Neural crest cell (in vitro differentiated cells): ENCODE results near the gene ZDHHC24. TPM values are rescaled to one million over a fixed set of nuclear protein-coding genes. Genes with fewer than 3 reads are reported as not detected.

Source experiments
- DNase-seq: peaks from one replicate; pipeline ENCODE4 v3.0.0; 2021; ENCODE audit warnings: low read depth, mixed read lengths, low spot score
- H3K27ac Mint-ChIP-seq: one replicate; pipeline ENCODE4 v1.8.0; 2021; ENCODE audit warnings: mild to moderate bottlenecking, mixed read lengths; ENCODE audit not compliant: unreplicated experiment
- H3K27me3 Mint-ChIP-seq: 2 replicates; pipeline ENCODE4 v1.8.0; 2021; ENCODE audit warnings: low read depth, mild to moderate bottlenecking, mixed read lengths
- H3K36me3 Mint-ChIP-seq: 2 replicates; pipeline ENCODE4 v1.8.0; 2021; ENCODE audit warnings: low read depth, mild to moderate bottlenecking, mixed read lengths
- H3K4me1 Mint-ChIP-seq: 2 replicates; pipeline ENCODE4 v1.8.0; 2021; ENCODE audit warnings: mixed read lengths
- H3K4me3 Mint-ChIP-seq: one replicate; pipeline ENCODE4 v1.8.0; 2021; ENCODE audit warnings: mild to moderate bottlenecking, mixed read lengths
- H3K9me3 Mint-ChIP-seq: 2 replicates; pipeline ENCODE4 v1.8.0; 2021; ENCODE audit warnings: mixed read lengths
- total RNA-seq: library from RNA; stranded (reverse); gene quantifications from 2 replicates; pipeline ENCODE4 v1.2.1, GENCODE V29; 2021
- TF ChIP-seq, protein P1 (sequence below): fragments of 200-600 bp; sonication (generic); conservative IDR thresholded peaks from 2 replicates; pipeline ENCODE4 v1.5.0; 2021; ENCODE audit warnings: antibody characterized with exemption, mild to moderate bottlenecking

The ZDHHC24 gene
- total RNA-seq, 1 donor from 2014 or later, result 7.7 TPM

DNA sequence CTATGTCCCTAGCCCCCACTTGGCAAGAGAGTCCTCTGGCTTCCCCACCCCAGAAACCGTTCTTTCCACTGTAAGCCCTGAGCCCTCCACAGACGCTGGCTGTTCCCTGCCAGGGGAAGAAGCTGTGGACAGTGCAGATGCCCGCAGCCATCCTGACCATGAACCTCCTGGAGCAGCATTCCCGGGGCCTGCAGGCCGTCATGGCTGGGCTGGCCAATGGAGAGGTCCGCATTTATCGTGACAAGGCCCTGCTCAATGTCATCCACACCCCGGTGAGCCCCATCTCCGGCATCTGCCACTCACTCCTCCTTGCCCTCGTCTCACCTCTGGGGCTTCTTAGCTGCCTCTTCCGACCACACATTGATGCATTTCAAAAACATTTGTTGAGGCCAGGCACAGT, 22.2 kb downstream of the ZDHHC24 start:
- no peak overlapping the region for H3K4me3 Mint-ChIP-seq
- no peaks in the 10 kb centered on the region for H3K9me3 Mint-ChIP-seq
- no peak overlapping the region for H3K27ac Mint-ChIP-seq
- no peak for DNase-seq
- TF ChIP-seq, protein P1, sequence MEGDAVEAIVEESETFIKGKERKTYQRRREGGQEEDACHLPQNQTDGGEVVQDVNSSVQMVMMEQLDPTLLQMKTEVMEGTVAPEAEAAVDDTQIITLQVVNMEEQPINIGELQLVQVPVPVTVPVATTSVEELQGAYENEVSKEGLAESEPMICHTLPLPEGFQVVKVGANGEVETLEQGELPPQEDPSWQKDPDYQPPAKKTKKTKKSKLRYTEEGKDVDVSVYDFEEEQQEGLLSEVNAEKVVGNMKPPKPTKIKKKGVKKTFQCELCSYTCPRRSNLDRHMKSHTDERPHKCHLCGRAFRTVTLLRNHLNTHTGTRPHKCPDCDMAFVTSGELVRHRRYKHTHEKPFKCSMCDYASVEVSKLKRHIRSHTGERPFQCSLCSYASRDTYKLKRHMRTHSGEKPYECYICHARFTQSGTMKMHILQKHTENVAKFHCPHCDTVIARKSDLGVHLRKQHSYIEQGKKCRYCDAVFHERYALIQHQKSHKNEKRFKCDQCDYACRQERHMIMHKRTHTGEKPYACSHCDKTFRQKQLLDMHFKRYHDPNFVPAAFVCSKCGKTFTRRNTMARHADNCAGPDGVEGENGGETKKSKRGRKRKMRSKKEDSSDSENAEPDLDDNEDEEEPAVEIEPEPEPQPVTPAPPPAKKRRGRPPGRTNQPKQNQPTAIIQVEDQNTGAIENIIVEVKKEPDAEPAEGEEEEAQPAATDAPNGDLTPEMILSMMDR, result no peak
- H3K4me1 Mint-ChIP-seq, result no peaks in the 10 kb centered on the region
- H3K36me3 Mint-ChIP-seq, result peaks cover 7% of the 10 kb centered on the region
- H3K27me3 Mint-ChIP-seq, result no peaks in the 10 kb centered on the region

DNA sequence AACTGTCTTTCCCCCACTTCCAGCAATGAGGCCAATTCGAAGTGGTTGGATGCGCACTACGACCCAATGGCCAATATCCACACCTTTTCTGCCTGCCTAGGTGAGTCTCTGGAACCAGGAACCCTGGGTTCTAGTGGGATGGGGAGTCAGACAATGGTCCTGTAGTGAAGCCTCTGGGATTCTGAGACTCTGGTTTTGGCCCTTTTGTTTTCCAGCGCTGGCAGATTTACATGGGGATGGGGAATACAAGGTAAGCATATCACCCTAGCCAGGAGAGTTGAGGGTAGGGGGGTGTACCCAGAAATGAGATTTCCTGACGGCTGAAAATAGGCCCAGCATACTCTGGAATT, 34.9 kb downstream of the ZDHHC24 start:
- Mint-ChIP-seq H3K36me3 (peaks cover 3% of the 10 kb centered on the region), H3K4me3 (peak overlapping the region; percentile 97), H3K9me3 (no peaks in the 10 kb centered on the region), H3K4me1 (peaks cover 14% of the 10 kb centered on the region), H3K27ac (peak overlapping the region; percentile 96), H3K27me3 (no peaks in the 10 kb centered on the region)
- TF ChIP-seq, protein P1, result no peak
- DNase-seq, result no peak

DNA sequence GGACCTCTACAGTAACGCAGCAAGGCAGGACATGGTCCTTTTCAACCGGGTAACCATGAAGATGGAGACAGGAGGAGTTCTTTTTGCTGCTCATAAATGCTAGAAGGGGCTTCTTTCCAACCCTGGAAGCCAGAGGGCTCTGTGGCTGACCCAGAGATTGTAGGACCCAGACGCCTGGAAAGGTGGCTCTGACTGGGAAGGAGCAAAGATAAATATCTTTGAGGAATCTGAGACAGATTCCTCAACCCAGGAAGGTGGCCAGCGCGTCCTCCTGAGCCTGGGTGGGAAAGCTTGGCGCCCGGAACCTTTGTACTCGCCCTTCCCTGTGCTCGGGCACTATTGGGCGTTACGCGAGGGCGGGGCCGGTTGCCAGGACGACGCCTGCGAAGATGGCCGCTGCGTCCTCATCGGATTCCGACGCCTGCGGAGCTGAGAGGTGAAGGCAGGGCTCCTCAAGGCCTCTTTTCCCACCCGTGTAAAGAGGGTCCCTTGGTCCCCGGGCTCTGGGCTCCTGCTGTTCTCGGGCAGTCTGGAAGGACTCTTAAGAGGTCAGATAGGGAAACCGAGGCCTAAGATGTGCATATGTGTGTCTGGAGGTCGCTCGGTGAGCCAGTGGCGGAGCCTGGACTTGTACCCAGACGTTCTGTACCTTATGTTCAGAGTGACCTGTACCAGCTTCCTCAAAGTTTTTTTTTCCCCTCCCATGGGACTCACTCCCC, 35.4 kb downstream of the ZDHHC24 start, which contains the start of gene BBS1:
Gene BBS1 (plus strand): TSS at position 365 of the 719 bp plus-strand sequence. CDS start 25 bp downstream, at position 390.
- H3K4me1 Mint-ChIP-seq, result peaks cover 14% of the 10 kb centered on the region
- peaks cover 3% of the 10 kb centered on the region for H3K36me3 Mint-ChIP-seq
- peak; percentile 84 for DNase-seq
- TF ChIP-seq, protein P1, result no peak
- no peaks in the 10 kb centered on the region for H3K27me3 Mint-ChIP-seq
- no peaks in the 10 kb centered on the region for H3K9me3 Mint-ChIP-seq
- H3K27ac Mint-ChIP-seq, result peak within 1 kb of the TSS; percentile 96
- H3K4me3 Mint-ChIP-seq, result peak within 1 kb of the TSS; percentile 97

DNA sequence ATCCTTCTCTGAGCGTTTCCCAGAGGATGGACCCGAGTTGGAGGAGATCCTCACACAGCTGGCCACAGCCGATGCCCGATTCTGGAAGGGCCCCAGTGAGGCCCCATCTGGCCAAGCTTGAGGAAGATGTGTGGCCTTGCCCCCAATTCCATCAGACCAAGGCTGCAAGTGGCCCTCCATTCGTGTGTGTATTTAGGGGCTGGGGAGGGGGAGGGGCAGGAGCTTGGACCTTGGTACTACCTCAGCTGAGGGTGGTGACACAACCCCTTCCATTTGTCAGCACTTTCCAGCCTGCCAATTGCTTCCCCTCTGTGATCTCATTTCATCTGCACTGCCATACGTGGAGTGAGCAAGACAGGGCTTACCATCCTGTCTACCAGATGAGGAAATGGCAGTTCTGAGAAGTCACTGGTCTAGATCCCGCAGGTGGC, 36.7 kb downstream of the ZDHHC24 start:
- Mint-ChIP-seq H3K9me3 (no peaks in the 10 kb centered on the region), H3K36me3 (peaks cover 3% of the 10 kb centered on the region), H3K27ac (no peak overlapping the region), H3K4me3 (peak overlapping the region; percentile 27), H3K4me1 (peaks cover 14% of the 10 kb centered on the region), H3K27me3 (no peaks in the 10 kb centered on the region)
- TF ChIP-seq, protein P1, result no peak
- no peak for DNase-seq

DNA sequence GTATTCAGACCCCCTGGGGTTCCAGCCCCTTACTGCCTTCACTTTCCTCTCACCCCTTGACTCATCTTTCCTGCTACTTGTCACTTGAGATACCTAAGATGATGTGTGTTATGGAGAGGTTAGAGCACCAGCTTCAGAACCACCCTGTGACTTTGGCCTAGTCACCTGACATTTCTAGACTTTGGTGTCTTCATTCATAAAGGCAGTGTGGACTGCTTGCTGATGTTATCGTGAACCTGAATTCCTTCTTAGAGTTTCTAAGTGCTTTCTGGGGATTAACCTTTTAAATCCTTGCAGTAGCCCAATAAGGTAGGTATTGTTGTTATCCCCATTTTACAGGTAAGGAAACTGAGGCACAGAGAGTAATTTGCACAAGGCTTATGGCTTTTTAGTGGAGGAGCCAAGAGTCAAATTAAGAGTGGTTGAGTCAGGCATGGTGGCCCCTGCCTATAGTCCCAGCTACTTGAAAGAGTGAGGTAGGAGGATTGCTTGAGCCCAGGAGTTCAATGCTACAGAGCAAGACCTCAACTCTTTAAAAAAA, 40.5 kb downstream of the ZDHHC24 start:
- H3K4me3 Mint-ChIP-seq, result no peak overlapping the region
- peaks cover 2% of the 10 kb centered on the region for H3K4me1 Mint-ChIP-seq
- no peaks in the 10 kb centered on the region for H3K27me3 Mint-ChIP-seq
- no peaks in the 10 kb centered on the region for H3K9me3 Mint-ChIP-seq
- H3K36me3 Mint-ChIP-seq, result peaks cover 6% of the 10 kb centered on the region
- no peak overlapping the region for H3K27ac Mint-ChIP-seq
- TF ChIP-seq, protein P1, result no peak
- DNase-seq, result no peak
